GM12878 (cell line): ENCODE measurements around the gene DLG1. TPM values are rescaled to one million over a fixed set of nuclear protein-coding genes. Genes with fewer than 3 reads are reported as not detected.
A peak's percentile ranks its signal among the peaks of the same experiment; 100 is the strongest.

Source experiments
- ASH2L ChIP-seq: fragments of 300-600, 200-600 bp; sonication (generic); IDR thresholded peaks from 2 replicates; pipeline ENCODE4 v1.6.1; 2017; ENCODE audit warnings: low read depth, mild to moderate bottlenecking, borderline replicate concordance
- CBX3 ChIP-seq: fragments of 200-600 bp; sonication (generic); IDR thresholded peaks from 2 replicates; pipeline ENCODE4 v1.6.1; 2016; ENCODE audit warnings: low read depth, borderline replicate concordance
- CREB1 ChIP-seq: IDR thresholded peaks from 2 replicates; pipeline ENCODE4 v1.6.1; 2012; ENCODE audit warnings: low read depth, mild to moderate bottlenecking, inconsistent platforms
- DPF2 ChIP-seq: fragments of 450-650 bp; IDR thresholded peaks from 2 replicates; pipeline ENCODE4 v1.6.1; 2017; ENCODE audit warnings: mild to moderate bottlenecking
- E2F8 ChIP-seq: fragments of 450-650 bp; IDR thresholded peaks from 2 replicates; pipeline ENCODE4 v1.6.1; 2018; ENCODE audit warnings: mild to moderate bottlenecking, low read depth, moderate library complexity; ENCODE audit not compliant: partially characterized antibody
- GABPA ChIP-seq: IDR thresholded peaks from 2 replicates; pipeline ENCODE4 v1.6.1; 2014; ENCODE audit warnings: antibody characterized with exemption, low read depth, mild to moderate bottlenecking, inconsistent platforms
- IKZF2 ChIP-seq, 2 experiments: fragments of 450-650 bp; IDR thresholded peaks; 2 replicates each; pipeline ENCODE4 v1.6.1; 2017; ENCODE audit warnings: mild to moderate bottlenecking in 2 of 2, moderate library complexity in 2 of 2
- IRF3 ChIP-seq: fragments of 450-650 bp; IDR thresholded peaks from 2 replicates; pipeline ENCODE4 v1.6.1; 2014; ENCODE audit warnings: mild to moderate bottlenecking
- MYC ChIP-seq: IDR thresholded peaks from 2 replicates; pipeline ENCODE4 v1.6.1; 2011; ENCODE audit warnings: mild to moderate bottlenecking, low read length, moderate library complexity, inconsistent platforms; ENCODE audit not compliant: insufficient read depth, insufficient replicate concordance, insufficient read length, severe bottlenecking
- NBN ChIP-seq: fragments of 450-650 bp; IDR thresholded peaks from 2 replicates; pipeline ENCODE4 v1.6.1; 2016
- NRF1 ChIP-seq: conservative IDR thresholded peaks from 2 replicates; pipeline ENCODE4 v1.6.1; 2011; ENCODE audit warnings: mild to moderate bottlenecking, low read depth, low read length, improper control_type of control experiment
- REST ChIP-seq: IDR thresholded peaks from 2 replicates; pipeline ENCODE4 v1.6.1; 2012; ENCODE audit warnings: mild to moderate bottlenecking, low read depth, low read length
- SMAD1 ChIP-seq: fragments of 450-650 bp; IDR thresholded peaks from 2 replicates; pipeline ENCODE4 v1.6.1; 2018; ENCODE audit warnings: mild to moderate bottlenecking, low read depth; ENCODE audit not compliant: partially characterized antibody
- SMAD5 ChIP-seq: IDR thresholded peaks from 2 replicates; pipeline ENCODE4 v1.6.1; 2016; ENCODE audit warnings: antibody characterized with exemption, low read depth
- SMC3 ChIP-seq: IDR thresholded peaks from 2 replicates; pipeline ENCODE4 v1.6.1; 2011; ENCODE audit warnings: low read length, improper control_type of control experiment, borderline replicate concordance
- SPI1 ChIP-seq: IDR thresholded peaks from 2 replicates; pipeline ENCODE4 v1.6.1; 2011; ENCODE audit warnings: low read depth, mild to moderate bottlenecking, low read length, moderate library complexity, borderline replicate concordance; ENCODE audit not compliant: insufficient read depth
- SREBF2 ChIP-seq: IDR thresholded peaks from 2 replicates; pipeline ENCODE4 v1.6.1; 2012; ENCODE audit warnings: mild to moderate bottlenecking, low read length
- SUPT20H ChIP-seq: IDR thresholded peaks from 2 replicates; pipeline ENCODE4 v1.6.1; 2011; ENCODE audit warnings: low read depth, mild to moderate bottlenecking, low read length, moderate library complexity, borderline replicate concordance; ENCODE audit not compliant: control insufficient read depth
- YBX1 ChIP-seq: fragments of 450-650 bp; IDR thresholded peaks from 2 replicates; pipeline ENCODE4 v1.6.1; 2016; ENCODE audit warnings: antibody characterized with exemption
- ZSCAN29 ChIP-seq: fragments of 450-650 bp; IDR thresholded peaks from 2 replicates; pipeline ENCODE4 v1.6.1; 2017; ENCODE audit warnings: mild to moderate bottlenecking, moderate library complexity
- polyA plus RNA-seq, 11 experiments: library from polyadenylated mRNA; depleted of rRNA in 4 of 11; unstranded in 6 of 11; stranded (reverse) in 5 of 11; fragments of >200 nt; fragmentation: Nextera tagmentation in 4 of 11; fragmentation: Illumina TruSeq in 1 of 11; extraction: Ambion mirVana in 4 of 11; extraction: Trizol in 1 of 11; gene quantifications; 1 replicate in 1 of 11; 2 replicates in 10 of 11; pipeline versions ENCODE4 v1.2.1 to v1.2.3, GENCODE V29; 2011 to 2016; ENCODE audit warnings: inconsistent platforms in 2 of 11, missing spikeins in 2 of 11, low read depth in 1 of 11
- total RNA-seq, 4 experiments: library from RNA; depleted of rRNA in 3 of 4; stranded (reverse); fragments of >200 nt in 3 of 4; fragmentation: Illumina TruSeq in 1 of 4; extraction: Trizol in 1 of 4; gene quantifications; 2 replicates each; pipeline versions ENCODE4 v1.2.1 to v1.2.3, GENCODE V29; 2013 to 2021
- TF ChIP-seq, protein P1 (sequence below): fragments of 450-650 bp; IDR thresholded peaks from 2 replicates; pipeline ENCODE4 v1.6.1; 2018; ENCODE audit warnings: borderline replicate concordance, mild to moderate bottlenecking; ENCODE audit not compliant: partially characterized antibody

DLG1 gene
- total and polyA plus RNA-seq, 10 of the 15 experiments (the other 5 are each of a cell fraction or from before 2014, with no cell fraction given): 9.2 to 63.1 (median 40.1) TPM

DNA sequence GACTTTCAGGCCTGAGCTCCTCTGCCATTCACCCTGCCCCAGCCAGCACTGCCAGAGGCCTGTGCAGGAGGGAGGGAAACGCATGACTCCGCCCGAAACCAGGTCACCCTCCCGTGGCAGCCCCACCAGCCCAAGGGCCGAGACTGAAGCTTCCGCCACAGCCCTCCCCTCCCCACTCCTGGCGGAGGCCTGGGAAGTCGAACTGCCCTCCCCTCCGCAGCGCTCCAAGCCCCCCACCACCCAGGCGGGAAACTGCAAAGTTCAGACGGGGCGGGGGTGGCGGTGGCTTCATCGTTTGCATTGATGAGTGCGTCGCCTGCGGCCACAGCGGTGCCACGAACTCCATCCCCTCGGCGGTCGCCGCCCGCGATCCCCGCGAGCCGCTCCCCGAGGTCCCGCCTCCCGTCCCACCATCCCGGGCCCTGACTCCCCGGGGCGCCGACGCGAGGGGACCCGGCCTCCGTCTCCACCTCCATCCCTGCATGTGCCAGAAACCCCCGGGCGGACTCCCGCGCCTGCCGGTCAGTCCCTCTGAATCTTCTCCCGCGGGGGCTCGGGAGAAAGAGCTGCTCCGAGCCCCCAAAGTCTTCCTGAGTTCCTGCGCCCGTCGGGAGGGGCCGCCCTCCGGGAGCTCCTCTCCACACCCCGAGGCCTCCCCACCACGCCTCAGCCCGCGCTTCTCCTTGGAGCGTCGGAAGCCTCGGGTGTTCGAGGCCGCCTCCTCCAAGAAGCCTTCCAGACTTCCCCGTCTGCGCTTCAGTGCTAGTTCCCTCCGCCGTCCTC lies 269.5 kb downstream of the DLG1 start (continued):
- TF ChIP-seq REST: no peak
- TF ChIP-seq E2F8: no peak
- no peak for TF ChIP-seq IRF3
- TF ChIP-seq MYC: peak; percentile 18
- TF ChIP-seq SMAD5: no peak
- no peak for TF ChIP-seq SUPT20H
- no peak for TF ChIP-seq ZSCAN29
- no peak for TF ChIP-seq ASH2L
- no peak; the same call in 1 of the 2 replicates for TF ChIP-seq DPF2
- 0 out of 4 replicates have a peak, but pooled peaks of 1 of the 2 experiments have one; percentile 7 for TF ChIP-seq IKZF2 (IDR thresholded peaks at IDR 0.05)
- no peak for TF ChIP-seq SPI1
- TF ChIP-seq SMC3: no peak
- TF ChIP-seq NBN: 0 out of 2 replicates have a peak, but pooled peaks have one; percentile 14
- no peak for TF ChIP-seq CREB1
- TF ChIP-seq CBX3: no peak
- TF ChIP-seq YBX1: no peak
- TF ChIP-seq, protein P1, sequence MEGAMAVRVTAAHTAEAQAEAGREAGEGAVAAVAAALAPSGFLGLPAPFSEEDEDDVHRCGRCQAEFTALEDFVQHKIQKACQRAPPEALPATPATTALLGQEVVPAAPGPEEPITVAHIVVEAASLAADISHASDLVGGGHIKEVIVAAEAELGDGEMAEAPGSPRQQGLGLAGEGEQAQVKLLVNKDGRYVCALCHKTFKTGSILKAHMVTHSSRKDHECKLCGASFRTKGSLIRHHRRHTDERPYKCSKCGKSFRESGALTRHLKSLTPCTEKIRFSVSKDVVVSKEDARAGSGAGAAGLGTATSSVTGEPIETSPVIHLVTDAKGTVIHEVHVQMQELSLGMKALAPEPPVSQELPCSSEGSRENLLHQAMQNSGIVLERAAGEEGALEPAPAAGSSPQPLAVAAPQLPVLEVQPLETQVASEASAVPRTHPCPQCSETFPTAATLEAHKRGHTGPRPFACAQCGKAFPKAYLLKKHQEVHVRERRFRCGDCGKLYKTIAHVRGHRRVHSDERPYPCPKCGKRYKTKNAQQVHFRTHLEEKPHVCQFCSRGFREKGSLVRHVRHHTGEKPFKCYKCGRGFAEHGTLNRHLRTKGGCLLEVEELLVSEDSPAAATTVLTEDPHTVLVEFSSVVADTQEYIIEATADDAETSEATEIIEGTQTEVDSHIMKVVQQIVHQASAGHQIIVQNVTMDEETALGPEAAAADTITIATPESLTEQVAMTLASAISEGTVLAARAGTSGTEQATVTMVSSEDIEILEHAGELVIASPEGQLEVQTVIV: no peak
- no peak for TF ChIP-seq GABPA
- TF ChIP-seq SREBF2: no peak
- TF ChIP-seq SMAD1: no peak
- TF ChIP-seq NRF1: no peak
